HCT116 (cell line): ENCODE measurements around the gene ARL15. TPM values are rescaled to one million over a fixed set of nuclear protein-coding genes. Genes with fewer than 3 reads are reported as not detected.

Experiments
- ATAC-seq: fragments of 200-7000 bp; cut with Tn5 transposase; 2 replicates; pipeline ENCODE4 v1.9.1; 2020; ENCODE audit warnings: mild to moderate bottlenecking, moderate library complexity
- BruUV-seq: library from RNA; stranded (reverse); fragments of 400-500 nt; replicated peaks from 2 replicates; lab custom pipeline; 2021; lab: Mats Ljungman, UMichigan
- CTCF ChIA-PET: fragments of 300-600 bp; sonication (Branson Sonifier 250); formaldehyde crosslinking; loops from one replicate; lab custom pipeline; 2021; ENCODE audit warnings: antibody characterized with exemption; lab: Charles Lee
- POLR2A ChIA-PET: fragments of 300-600, 350-600 bp; sonication (Branson Sonifier 250); formaldehyde crosslinking; loops from one replicate; lab custom pipeline; 2021; ENCODE audit warnings: antibody characterized with exemption; lab: Charles Lee
- RAD21 ChIA-PET, 2 experiments: fragments of 300-600 bp; sonication (Branson Sonifier 250); formaldehyde crosslinking; loops; one replicate each; lab custom pipeline; 2023; ENCODE audit warnings: low total read pairs in 2 of 2; ENCODE audit not compliant: uncharacterized antibody in 2 of 2, unreplicated experiment in 2 of 2, low non-redundant PET in 1 of 2; lab: Charles Lee
- DNase-seq: peaks from one replicate; pipeline ENCODE4 v3.0.0-alpha.2; 2010; ENCODE audit warnings: low read depth, low spot score
- H2AFZ ChIP-seq: fragments of 200-600 bp; shearing (Covaris generic), sonication (generic); 2 replicates; pipeline ENCODE4 v1.6.1; 2017; ENCODE audit warnings: low read depth, mixed run types, mixed read lengths, antibody characterized with exemption, low read length; ENCODE audit not compliant: poor library complexity, severe bottlenecking
- H3K27ac ChIP-seq: 2 replicates; pipeline ENCODE4 v1.5.1; 2012; ENCODE audit warnings: low read depth, low read length
- H3K27me3 ChIP-seq: fragments of 200-600 bp; sonication (generic); 2 replicates; pipeline ENCODE4 v1.6.1; 2016; ENCODE audit warnings: mixed run types, low read length, mixed read lengths; ENCODE audit not compliant: insufficient read depth
- H3K36me3 ChIP-seq, 2 experiments: fragments of 200-500 bp in 1 of 2; fragments of 200-600 bp in 1 of 2; sonication (Bioruptor generic) in 1 of 2; sonication (generic) in 1 of 2; 2 replicates each; pipeline versions ENCODE4 v1.5.1 to v1.6.1; 2014 to 2016; ENCODE audit warnings: low read length in 2 of 2, inconsistent platforms in 1 of 2, mixed read lengths in 1 of 2, mixed run types in 1 of 2; ENCODE audit not compliant: insufficient read depth in 2 of 2, control insufficient read depth in 1 of 2
- H3K4me1 ChIP-seq, 2 experiments: fragments of 200-600 bp in 1 of 2; sonication (generic) in 1 of 2; 2 replicates each; pipeline versions ENCODE4 v1.5.1 to v1.6.1; 2012 to 2017; ENCODE audit warnings: low read length in 2 of 2, inconsistent platforms in 1 of 2, mild to moderate bottlenecking in 1 of 2, mixed read lengths in 1 of 2, mixed run types in 1 of 2, moderate library complexity in 1 of 2; ENCODE audit not compliant: insufficient read depth in 2 of 2, control insufficient read depth in 1 of 2
- H3K4me2 ChIP-seq: fragments of 200-600 bp; sonication (generic); 2 replicates; pipeline ENCODE4 v1.6.1; 2017; ENCODE audit warnings: mixed run types, low read length, mixed read lengths
- H3K4me3 ChIP-seq, 2 experiments: fragments of 200-600 bp in 1 of 2; sonication (generic) in 1 of 2; replicated peaks in 1 of 2; 2 replicates each; pipeline ENCODE4 v1.5.1; 2011 to 2016; ENCODE audit warnings: low read length in 2 of 2, control low read depth in 1 of 2, low read depth in 1 of 2, mild to moderate bottlenecking in 1 of 2, mixed read lengths in 1 of 2, mixed run types in 1 of 2
- H3K79me2 ChIP-seq: fragments of 200-600 bp; sonication (generic); 2 replicates; pipeline ENCODE4 v1.6.1; 2017; ENCODE audit warnings: mild to moderate bottlenecking, mixed run types, low read length, moderate library complexity, mixed read lengths; ENCODE audit not compliant: insufficient read depth
- H3K9ac ChIP-seq: fragments of 200-600 bp; sonication (generic); 2 replicates; pipeline ENCODE4 v1.6.1; 2016; ENCODE audit warnings: low read length, mixed read lengths
- H3K9me2 ChIP-seq: fragments of 200-600 bp; sonication (generic), shearing (Covaris generic); 2 replicates; pipeline ENCODE4 v1.6.1; 2017; ENCODE audit warnings: mixed run types, mild to moderate bottlenecking, moderate library complexity; ENCODE audit not compliant: insufficient read depth
- H3K9me3 ChIP-seq, 2 experiments: fragments of 200-500 bp in 1 of 2; fragments of 200-600 bp in 1 of 2; sonication (Bioruptor generic) in 1 of 2; sonication (generic) in 1 of 2; 2 replicates each; pipeline ENCODE4 v1.6.1; 2014 to 2017; ENCODE audit warnings: low read length in 2 of 2, mixed read lengths in 2 of 2, inconsistent platforms in 1 of 2, low read depth in 1 of 2, mild to moderate bottlenecking in 1 of 2, mixed run types in 1 of 2, moderate library complexity in 1 of 2; ENCODE audit not compliant: control insufficient read depth in 1 of 2, insufficient read depth in 1 of 2
- H4K20me1 ChIP-seq: fragments of 200-600 bp; sonication (generic), shearing (Covaris generic); 2 replicates; pipeline ENCODE4 v1.6.1; 2017; ENCODE audit warnings: mixed run types, mild to moderate bottlenecking, moderate library complexity; ENCODE audit not compliant: insufficient read depth
- ATF3 ChIP-seq: IDR thresholded peaks from 2 replicates; pipeline ENCODE4 v1.6.1; 2012
- CBX3 ChIP-seq: IDR thresholded peaks from 2 replicates; pipeline ENCODE4 v1.6.1; 2012; ENCODE audit warnings: low read depth
- CEBPB ChIP-seq: IDR thresholded peaks from 2 replicates; pipeline ENCODE4 v1.6.1; 2012; ENCODE audit warnings: low read depth
- EGR1 ChIP-seq: IDR thresholded peaks from 2 replicates; pipeline ENCODE4 v1.6.1; 2012; ENCODE audit warnings: low read depth
- ELF1 ChIP-seq: IDR thresholded peaks from 2 replicates; pipeline ENCODE4 v1.6.1; 2012; ENCODE audit warnings: low read depth, borderline replicate concordance
- EZH2 ChIP-seq: fragments of 200-600 bp; sonication (generic); IDR thresholded peaks from 2 replicates; pipeline ENCODE4 v1.6.1; 2017; ENCODE audit warnings: antibody characterized with exemption, mixed run types
- EZH2phosphoT487 ChIP-seq: fragments of 200-600 bp; IDR thresholded peaks from 2 replicates; pipeline ENCODE4 v1.6.1; 2018; ENCODE audit warnings: antibody characterized with exemption, borderline replicate concordance
- MAX ChIP-seq: IDR thresholded peaks from 2 replicates; pipeline ENCODE4 v1.6.1; 2012
- POLR2A ChIP-seq: IDR thresholded peaks from 2 replicates; pipeline ENCODE4 v1.7.0; 2011; ENCODE audit warnings: borderline replicate concordance; ENCODE audit not compliant: insufficient read depth, insufficient read length; ENCODE audit errors: extremely low read depth
- POLR2AphosphoS5 ChIP-seq: IDR thresholded peaks from 2 replicates; pipeline ENCODE4 v1.6.1; 2011; ENCODE audit warnings: mild to moderate bottlenecking, low read depth, low read length, moderate library complexity
- RAD21 ChIP-seq: IDR thresholded peaks from 2 replicates; pipeline ENCODE4 v1.6.1; 2012; ENCODE audit warnings: low read depth, mild to moderate bottlenecking
- SP1 ChIP-seq: IDR thresholded peaks from 2 replicates; pipeline ENCODE4 v1.6.1; 2012; ENCODE audit warnings: low read depth
- SRF ChIP-seq: IDR thresholded peaks from 2 replicates; pipeline ENCODE4 v1.6.1; 2012; ENCODE audit warnings: low read depth
- TCF7L2 ChIP-seq: IDR thresholded peaks from 2 replicates; pipeline ENCODE4 v1.7.0; 2011; ENCODE audit warnings: borderline replicate concordance, inconsistent platforms; ENCODE audit not compliant: insufficient read depth, insufficient read length; ENCODE audit errors: extremely low read depth
- YY1 ChIP-seq: IDR thresholded peaks from 2 replicates; pipeline ENCODE4 v1.6.1; 2011; ENCODE audit warnings: low read length, low read depth, moderate library complexity, mild to moderate bottlenecking; ENCODE audit not compliant: insufficient replicate concordance; ENCODE audit errors: extremely low read depth
- ZBTB33 ChIP-seq: IDR thresholded peaks from 2 replicates; pipeline ENCODE4 v1.6.1; 2011; ENCODE audit warnings: mild to moderate bottlenecking, low read length, moderate library complexity; ENCODE audit not compliant: insufficient replicate concordance; ENCODE audit errors: extremely low read depth
- ZFX ChIP-seq: fragments of 450-650 bp; IDR thresholded peaks from 2 replicates; pipeline ENCODE4 v1.6.1; 2017
- ZNF274 ChIP-seq: fragments of 200-500 bp; sonication (Bioruptor generic); IDR thresholded peaks from 2 replicates; pipeline ENCODE4 v1.6.1; 2014; ENCODE audit warnings: mild to moderate bottlenecking, low read depth, low read length, inconsistent platforms
- intact Hi-C: fragments of 100-400 bp; cut with micrococcal nuclease; formaldehyde crosslinking; loops from 2 replicates; pipeline ENCODE4 v1.10.0; 2022
- total RNA-seq: library from RNA; stranded (reverse); gene quantifications from one replicate; pipeline ENCODE4 v1.2.1, GENCODE V29; 2021; ENCODE audit not compliant: unreplicated experiment

ARL15 gene
- total RNA-seq, 1 experiment from 2014 or later: 15.0 TPM

GRCh38 chr5:54186108-54186507 lies 124.3 kb downstream of the ARL15 start:
- no peaks in the 10 kb centered on the region for H3K36me3 ChIP-seq
- no peaks in the 10 kb centered on the region for H3K27me3 ChIP-seq
- H3K79me2 ChIP-seq: no peaks in the 10 kb centered on the region
- H2AFZ ChIP-seq: no peak overlapping the region
- ChIA-PET RAD21 (no interaction called here), CTCF (no interaction called here), POLR2A (no interaction called here)
- no peaks in the 10 kb centered on the region for H3K9me2 ChIP-seq
- no peak overlapping the region for H3K4me3 ChIP-seq
- H3K27ac ChIP-seq: no peak overlapping the region
- ATAC-seq: no peak
- intact Hi-C loops: no loop called here
- DNase-seq: no peak
- H3K4me1 ChIP-seq: no peaks in the 10 kb centered on the region
- H4K20me1 ChIP-seq: no peaks in the 10 kb centered on the region
- BruUV-seq: no TSS peak
- no peak overlapping the region for H3K4me2 ChIP-seq
- TF ChIP-seq SRF (no peak), POLR2AphosphoS5 (no peak), CEBPB (no peak)
- H3K9ac ChIP-seq: no peak overlapping the region
- no peaks in the 10 kb centered on the region for H3K9me3 ChIP-seq

- no peaks in the 10 kb centered on the region for H3K27me3 ChIP-seq
- RAD21 ChIA-PET: no interaction called here
- H2AFZ ChIP-seq: no peak overlapping the region
- TF ChIP-seq CBX3 (no peak), RAD21 (no peak), POLR2AphosphoS5 (no peak), ZNF274 (no peak), TCF7L2 (no peak), EZH2 (no peak), SP1 (no peak), ZFX (no peak), YY1 (no peak), EGR1 (no peak), SRF (no peak), ZBTB33 (no peak), CEBPB (no peak), MAX (no peak), ELF1 (no peak), POLR2A (no peak), ATF3 (no peak), EZH2phosphoT487 (no peak)
- intact Hi-C loops: no loop called here
- ATAC-seq (no peak), DNase-seq (no peak)
- no peak overlapping the region for H3K4me3 ChIP-seq
- BruUV-seq: no TSS peak
- H3K9me2 ChIP-seq: no peaks in the 10 kb centered on the region
- no peaks in the 10 kb centered on the region for H3K79me2 ChIP-seq
- no peak overlapping the region for H3K4me2 ChIP-seq
- no peaks in the 10 kb centered on the region for H3K4me1 ChIP-seq
- H4K20me1 ChIP-seq: no peaks in the 10 kb centered on the region
- no peak overlapping the region for H3K9ac ChIP-seq
- CTCF ChIA-PET: no interaction called here
- H3K36me3 ChIP-seq: no peaks in the 10 kb centered on the region
- no peaks in the 10 kb centered on the region for H3K9me3 ChIP-seq
- H3K27ac ChIP-seq: no peak overlapping the region
- POLR2A ChIA-PET: no interaction called here
Measured at GRCh38 chr5:54184806-54185205, 125.6 kb downstream of the ARL15 start.
